ENCODE data around the gene ZDHHC1. TPM values are rescaled to one million over a fixed set of nuclear protein-coding genes. Genes with fewer than 3 reads are reported as not detected.

Gene ZDHHC1
- total and polyA plus RNA-seq, 2 of the 13 experiments (the other 11 are each of a cell fraction or from before 2014, with no cell fraction given), result 0.51 to 1.1 TPM

DNA sequence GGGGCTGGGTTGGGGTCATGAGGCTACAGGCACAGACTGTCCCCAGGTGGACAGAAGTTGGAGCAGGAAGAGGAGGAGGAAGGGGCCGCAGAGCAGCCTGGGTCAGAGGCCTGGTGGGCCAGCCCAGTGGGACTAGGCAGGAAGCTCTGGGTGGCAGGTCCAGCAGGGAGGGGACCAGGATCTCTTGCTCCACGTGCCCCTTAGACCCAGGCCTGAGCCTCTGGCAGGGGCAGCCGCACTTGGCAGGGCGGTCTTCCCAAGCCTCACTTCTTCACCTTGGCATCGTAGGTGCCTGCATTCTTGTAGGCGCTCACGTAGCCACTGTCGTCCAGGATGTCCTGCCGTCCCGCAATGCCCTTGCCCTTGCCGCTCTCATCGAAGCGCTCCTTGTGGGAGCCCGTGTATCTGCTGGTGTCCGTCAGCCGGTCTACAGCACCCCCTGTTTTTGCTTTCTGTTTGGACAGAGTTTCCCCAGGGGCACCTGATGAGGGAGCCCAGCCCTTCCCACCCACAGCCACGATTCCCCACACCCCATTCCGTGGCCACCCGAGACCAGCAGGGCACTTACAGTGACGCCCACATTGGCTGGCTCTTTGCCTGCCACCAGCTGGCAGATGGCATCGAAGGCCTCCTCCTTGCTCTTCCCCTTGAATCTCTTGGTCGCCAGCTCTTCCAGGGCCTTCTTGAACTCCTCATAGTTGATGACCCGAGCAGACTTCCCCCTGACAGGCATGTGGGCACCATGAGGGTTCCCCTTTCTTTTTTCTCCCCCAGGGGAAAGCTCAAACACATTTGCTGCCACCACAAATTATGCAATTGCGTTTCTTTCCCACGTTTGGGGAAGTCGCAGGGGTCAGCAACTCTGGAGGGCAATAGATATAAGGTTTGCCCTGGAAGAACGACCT, 26.1 kb downstream of the ZDHHC1 start (continued):
- TF ChIP-seq ZBTB3 (CRISPR knock-in tag; IDR thresholded peaks at IDR 0.05; ENCODE audit: borderline replicate concordance, low read depth) (no peak), SMARCC2 (IDR thresholded peaks at IDR 0.05) (no peak), AKAP8 (CRISPR knock-in tag; IDR thresholded peaks at IDR 0.05) (no peak)

DNA sequence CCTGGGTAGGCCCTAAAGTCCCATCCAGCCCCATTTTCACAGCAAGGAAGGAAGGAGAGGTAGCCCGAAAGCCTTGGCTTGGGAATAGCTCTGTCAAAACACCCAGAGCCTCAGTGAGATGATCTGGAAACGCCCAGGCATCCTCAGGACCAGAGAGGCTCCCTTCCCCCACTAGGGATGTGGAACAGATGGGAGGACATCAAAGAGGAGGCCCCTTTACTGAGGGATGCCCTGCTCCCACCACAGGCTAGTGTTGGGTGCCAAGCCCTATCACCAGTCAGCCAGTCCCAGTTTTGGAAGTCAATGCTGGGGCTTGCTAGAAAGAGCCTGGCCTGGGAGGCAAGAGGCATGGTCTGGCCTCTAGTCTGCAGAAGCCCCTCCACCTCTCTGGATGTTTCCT, 27.7 kb downstream of the ZDHHC1 start:
- BruUV-seq (replicated peaks), result no TSS peak
- Histone ChIP-seq H3K27me3 (ENCODE audit: control insufficient read depth in 1 of 2, insufficient read depth in 2 of 2, low read length in 2 of 2) (peaks cover 9 to 72% of the 10 kb centered on the region in 2 experiments; a peak in 4 of 5 replicates), H4K20me1 (ENCODE audit: insufficient read depth, low read length) (no peaks in the 10 kb centered on the region), H3K4me3 (replicated peaks in 1 of 3; ENCODE audit: insufficient read depth in 1 of 3, low read depth in 2 of 3, low read length in 3 of 3) (no peak overlapping the region), H3K36me3 (replicated peaks in 1 of 2; ENCODE audit: control insufficient read depth in 1 of 2, insufficient read depth in 2 of 2, low read length in 2 of 2) (no peaks in the 10 kb centered on the region), H3K4me2 (ENCODE audit: low read depth, low read length) (no peak overlapping the region), H3K79me2 (ENCODE audit: insufficient read depth, low read length) (no peaks in the 10 kb centered on the region), H3K27ac (ENCODE audit: extremely low read length, insufficient read depth, low read length) (no peak overlapping the region), H2AFZ (ENCODE audit: low read length) (no peak overlapping the region), H3K9me3 (ENCODE audit: low read length) (no peaks in the 10 kb centered on the region), H3K4me1 (ENCODE audit: insufficient read depth, low read length) (peaks cover 13% of the 10 kb centered on the region), H3K9ac (ENCODE audit: insufficient read depth, low read depth, low read length) (no peak overlapping the region)
- 25% methylated on average over 2 of the region's 2 CpGs for WGBS (ENCODE audit: low lambda C conversion rate)
- DNase-seq (ENCODE audit: low spot score) (no peak), ATAC-seq (no peak), FAIRE-seq (no peak)
- POLR2A ChIA-PET, result no interaction called here
- intact Hi-C loops (cut with micrococcal nuclease; ENCODE audit: unreplicated experiment) (no loop called here), in situ Hi-C loops (cut with HindIII; ENCODE audit: extremely low pct_ligation_motif_present, low pct_unique_long_range_greater_than_20kb) (no loop called here)
- TF ChIP-seq, protein P1, sequence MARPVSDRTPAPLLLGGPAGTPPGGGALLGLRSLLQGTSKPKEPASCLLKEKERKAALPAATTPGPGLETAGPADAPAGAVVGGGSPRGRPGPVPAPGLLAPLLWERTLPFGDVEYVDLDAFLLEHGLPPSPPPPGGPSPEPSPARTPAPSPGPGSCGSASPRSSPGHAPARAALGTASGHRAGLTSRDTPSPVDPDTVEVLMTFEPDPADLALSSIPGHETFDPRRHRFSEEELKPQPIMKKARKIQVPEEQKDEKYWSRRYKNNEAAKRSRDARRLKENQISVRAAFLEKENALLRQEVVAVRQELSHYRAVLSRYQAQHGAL (CRISPR knock-in tag; IDR thresholded peaks at IDR 0.05; ENCODE audit: not compliant biosample characterization), result no peak
- CTCF ChIA-PET (ENCODE audit: low intra/inter-chr PET ratio, low total read pairs), result no interaction called here

DNA sequence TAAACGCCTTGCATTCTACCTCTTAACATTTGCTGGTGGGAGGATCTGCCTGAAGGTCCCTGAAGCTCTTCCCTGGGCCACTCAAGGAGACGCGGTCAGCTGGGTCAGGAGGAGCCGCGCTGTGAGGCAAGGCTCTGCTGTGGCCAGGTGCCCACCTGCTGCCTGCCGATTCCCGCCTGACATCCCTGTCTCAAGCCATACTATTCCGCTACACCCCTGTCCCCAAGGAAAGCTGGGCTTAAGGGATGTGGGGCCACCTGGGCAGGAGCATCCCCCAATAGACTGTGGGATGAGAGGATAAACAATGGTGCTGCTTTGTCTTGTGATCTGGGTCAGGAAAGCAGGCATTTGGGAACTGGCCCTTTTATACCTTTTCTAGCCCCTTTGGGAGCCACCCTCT, 28.1 kb downstream of the ZDHHC1 start:
- ATAC-seq (no peak), DNase-seq (ENCODE audit: low spot score) (no peak), FAIRE-seq (no peak)
- H3K27ac ChIP-seq (ENCODE audit: extremely low read length, insufficient read depth, low read length), result no peak overlapping the region
- no peak overlapping the region for H2AFZ ChIP-seq (ENCODE audit: low read length)
- in situ Hi-C loops (cut with HindIII; ENCODE audit: extremely low pct_ligation_motif_present, low pct_unique_long_range_greater_than_20kb), result no loop called here
- no peaks in the 10 kb centered on the region for H4K20me1 ChIP-seq (ENCODE audit: insufficient read depth, low read length)
- no peak overlapping the region for H3K9ac ChIP-seq (ENCODE audit: insufficient read depth, low read depth, low read length)
- peaks cover 9% of the 10 kb centered on the region for H3K4me1 ChIP-seq (ENCODE audit: insufficient read depth, low read length)
- intact Hi-C loops (cut with micrococcal nuclease; ENCODE audit: unreplicated experiment), result no loop called here
- CTCF ChIA-PET (ENCODE audit: low intra/inter-chr PET ratio, low total read pairs), result no interaction called here
- no peaks in the 10 kb centered on the region for H3K9me3 ChIP-seq (ENCODE audit: low read length)
- no peaks in the 10 kb centered on the region for H3K79me2 ChIP-seq (ENCODE audit: insufficient read depth, low read length)
- H3K4me3 ChIP-seq (replicated peaks in 1 of 3; ENCODE audit: insufficient read depth in 1 of 3, low read depth in 2 of 3, low read length in 3 of 3), result no peak overlapping the region
- 68% methylated on average over 8 of the region's 8 CpGs for WGBS (ENCODE audit: low lambda C conversion rate)
- no TSS peak for BruUV-seq (replicated peaks)
- H3K36me3 ChIP-seq (replicated peaks in 1 of 2; ENCODE audit: control insufficient read depth in 1 of 2, insufficient read depth in 2 of 2, low read length in 2 of 2), result no peaks in the 10 kb centered on the region
- peaks cover 9 to 70% of the 10 kb centered on the region in 2 experiments; a peak in 4 of 5 replicates for H3K27me3 ChIP-seq (ENCODE audit: control insufficient read depth in 1 of 2, insufficient read depth in 2 of 2, low read length in 2 of 2)
- H3K4me2 ChIP-seq (ENCODE audit: low read depth, low read length), result no peak overlapping the region
- POLR2A ChIA-PET, result no interaction called here
- TF ChIP-seq KLF15 (CRISPR knock-in tag; IDR thresholded peaks at IDR 0.05; ENCODE audit: borderline replicate concordance) (no peak), SIN3B (IDR thresholded peaks at IDR 0.05; ENCODE audit: low read length) (no peak), ZBTB20 (CRISPR knock-in tag; IDR thresholded peaks at IDR 0.05; ENCODE audit: borderline replicate concordance, low read depth) (no peak), NFIC (IDR thresholded peaks at IDR 0.05; ENCODE audit: low read length) (no peak)
- TF ChIP-seq, protein P2, sequence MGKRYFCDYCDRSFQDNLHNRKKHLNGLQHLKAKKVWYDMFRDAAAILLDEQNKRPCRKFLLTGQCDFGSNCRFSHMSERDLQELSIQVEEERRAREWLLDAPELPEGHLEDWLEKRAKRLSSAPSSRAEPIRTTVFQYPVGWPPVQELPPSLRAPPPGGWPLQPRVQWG (CRISPR knock-in tag; IDR thresholded peaks at IDR 0.05; ENCODE audit: borderline replicate concordance, low read depth), result no peak
- TF ChIP-seq, protein P3, sequence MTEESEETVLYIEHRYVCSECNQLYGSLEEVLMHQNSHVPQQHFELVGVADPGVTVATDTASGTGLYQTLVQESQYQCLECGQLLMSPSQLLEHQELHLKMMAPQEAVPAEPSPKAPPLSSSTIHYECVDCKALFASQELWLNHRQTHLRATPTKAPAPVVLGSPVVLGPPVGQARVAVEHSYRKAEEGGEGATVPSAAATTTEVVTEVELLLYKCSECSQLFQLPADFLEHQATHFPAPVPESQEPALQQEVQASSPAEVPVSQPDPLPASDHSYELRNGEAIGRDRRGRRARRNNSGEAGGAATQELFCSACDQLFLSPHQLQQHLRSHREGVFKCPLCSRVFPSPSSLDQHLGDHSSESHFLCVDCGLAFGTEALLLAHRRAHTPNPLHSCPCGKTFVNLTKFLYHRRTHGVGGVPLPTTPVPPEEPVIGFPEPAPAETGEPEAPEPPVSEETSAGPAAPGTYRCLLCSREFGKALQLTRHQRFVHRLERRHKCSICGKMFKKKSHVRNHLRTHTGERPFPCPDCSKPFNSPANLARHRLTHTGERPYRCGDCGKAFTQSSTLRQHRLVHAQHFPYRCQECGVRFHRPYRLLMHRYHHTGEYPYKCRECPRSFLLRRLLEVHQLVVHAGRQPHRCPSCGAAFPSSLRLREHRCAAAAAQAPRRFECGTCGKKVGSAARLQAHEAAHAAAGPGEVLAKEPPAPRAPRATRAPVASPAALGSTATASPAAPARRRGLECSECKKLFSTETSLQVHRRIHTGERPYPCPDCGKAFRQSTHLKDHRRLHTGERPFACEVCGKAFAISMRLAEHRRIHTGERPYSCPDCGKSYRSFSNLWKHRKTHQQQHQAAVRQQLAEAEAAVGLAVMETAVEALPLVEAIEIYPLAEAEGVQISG (CRISPR knock-in tag; IDR thresholded peaks at IDR 0.05), result no peak

Measured in HepG2 (cell line).